HG02943 (cell line): ENCODE measurements around the gene SMIM7.

ENCODE experiments used
- ATAC-seq: cut with Tn5 transposase; IDR thresholded peaks from one replicate; pipeline ENCODE4 v1.9.1; 2021; ENCODE audit warnings: mild to moderate bottlenecking, low read depth, moderate library complexity; ENCODE audit not compliant: unreplicated experiment

The SMIM7 gene

DNA sequence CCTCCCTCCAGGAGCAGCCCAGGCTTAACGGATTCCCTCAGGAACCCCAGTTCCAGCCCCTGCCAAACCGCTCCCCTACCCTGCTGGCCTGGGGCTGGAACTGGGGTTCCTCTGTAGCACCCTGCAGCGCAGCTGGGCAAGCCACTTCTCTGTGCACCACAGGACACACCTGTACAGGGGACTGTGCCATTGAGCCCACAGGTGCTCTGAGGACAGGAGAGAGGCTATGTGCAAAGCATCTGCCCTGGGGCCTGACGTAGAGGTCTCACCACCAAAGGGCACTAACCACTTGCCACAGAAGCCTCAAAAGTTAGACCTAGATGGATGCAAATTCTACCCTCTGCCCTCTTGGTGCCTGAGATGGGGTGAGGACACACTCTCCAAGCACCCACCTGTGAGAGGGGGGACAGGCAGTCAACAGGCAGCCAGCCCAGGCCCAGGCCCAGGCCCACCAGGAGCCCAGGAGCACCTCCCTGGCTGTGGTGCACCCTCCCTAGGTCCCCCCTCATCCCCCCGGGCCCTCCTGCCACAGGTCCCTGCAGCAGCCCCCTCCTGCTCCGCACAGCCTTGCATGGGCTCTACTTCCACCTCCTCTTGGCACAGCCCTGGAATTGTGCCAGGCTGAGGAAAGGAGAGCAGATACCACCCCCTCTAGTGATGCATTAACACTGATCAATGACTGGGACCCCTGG lies 60.1 kb downstream of the SMIM7 start:
- no peak for ATAC-seq

DNA sequence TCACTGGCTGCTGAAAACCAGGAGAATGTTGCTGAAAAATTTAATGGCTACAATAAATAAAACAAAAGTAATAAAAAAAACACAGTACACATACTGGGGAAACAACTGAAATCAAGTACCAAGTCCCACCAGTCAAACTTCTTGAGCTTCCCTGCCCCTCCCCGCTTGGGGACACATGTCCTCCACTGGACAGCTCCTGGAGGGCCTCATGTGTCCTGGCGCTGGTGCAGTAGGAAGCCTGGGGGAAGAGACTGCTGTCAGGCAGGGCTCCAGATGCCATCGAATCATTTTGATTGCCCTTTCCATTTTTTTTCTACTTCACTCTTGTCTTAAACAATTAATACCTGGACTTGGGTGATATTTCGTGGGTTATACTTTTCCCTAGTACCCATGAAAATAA lies 61.1 kb downstream of the SMIM7 start:
- ATAC-seq: no peak

DNA sequence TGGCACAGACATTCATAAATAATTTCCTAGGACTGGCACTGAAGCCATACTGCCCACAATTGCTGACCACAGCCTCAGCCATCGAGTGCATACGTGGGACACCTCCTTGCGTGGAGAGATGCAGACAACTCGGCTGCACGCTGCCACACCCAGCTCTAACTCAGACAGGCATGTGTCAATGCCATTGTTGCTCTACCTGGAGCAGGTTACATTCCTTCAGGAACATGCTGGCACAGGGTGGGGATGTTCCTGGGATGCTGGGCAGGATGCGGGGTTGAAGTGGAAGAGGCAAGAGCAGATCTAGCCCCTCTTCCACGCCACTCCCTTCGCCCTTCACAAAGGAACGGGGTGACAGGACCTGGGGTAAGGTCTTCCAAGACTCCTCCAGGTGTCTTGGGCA lies 63.5 kb downstream of the SMIM7 start:
- ATAC-seq: no peak
